ENCODE data around the gene C2orf92. TPM values are rescaled to one million over a fixed set of nuclear protein-coding genes. Genes with fewer than 3 reads are reported as not detected.

C2orf92 gene
- 0.75 and 0.93 TPM in 2 replicates for total RNA-seq

DNA sequence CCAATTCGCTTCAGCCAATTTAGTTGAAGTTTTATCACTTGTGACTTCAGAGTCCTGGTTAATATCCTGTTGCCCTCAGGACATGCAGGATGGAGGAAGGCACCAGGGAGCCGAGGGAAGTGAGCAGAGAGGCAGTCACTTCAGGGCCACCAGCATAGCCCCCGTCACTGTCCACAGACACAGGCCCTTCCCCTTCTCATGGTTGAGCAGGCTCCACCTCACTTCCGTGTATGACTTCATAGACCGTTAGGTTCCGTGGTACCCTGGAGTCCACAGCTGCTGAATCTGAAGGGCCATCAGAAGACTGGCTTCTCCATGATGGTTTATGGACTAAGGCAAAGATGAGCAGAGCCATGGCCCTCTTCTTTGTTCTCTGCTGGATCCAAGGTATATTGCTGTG lies at the start of gene C2orf92:
Gene C2orf92 (plus strand): TSS at position 266 of the 400 bp plus-strand sequence. CDS start 76 bp downstream, at position 342.

DNA sequence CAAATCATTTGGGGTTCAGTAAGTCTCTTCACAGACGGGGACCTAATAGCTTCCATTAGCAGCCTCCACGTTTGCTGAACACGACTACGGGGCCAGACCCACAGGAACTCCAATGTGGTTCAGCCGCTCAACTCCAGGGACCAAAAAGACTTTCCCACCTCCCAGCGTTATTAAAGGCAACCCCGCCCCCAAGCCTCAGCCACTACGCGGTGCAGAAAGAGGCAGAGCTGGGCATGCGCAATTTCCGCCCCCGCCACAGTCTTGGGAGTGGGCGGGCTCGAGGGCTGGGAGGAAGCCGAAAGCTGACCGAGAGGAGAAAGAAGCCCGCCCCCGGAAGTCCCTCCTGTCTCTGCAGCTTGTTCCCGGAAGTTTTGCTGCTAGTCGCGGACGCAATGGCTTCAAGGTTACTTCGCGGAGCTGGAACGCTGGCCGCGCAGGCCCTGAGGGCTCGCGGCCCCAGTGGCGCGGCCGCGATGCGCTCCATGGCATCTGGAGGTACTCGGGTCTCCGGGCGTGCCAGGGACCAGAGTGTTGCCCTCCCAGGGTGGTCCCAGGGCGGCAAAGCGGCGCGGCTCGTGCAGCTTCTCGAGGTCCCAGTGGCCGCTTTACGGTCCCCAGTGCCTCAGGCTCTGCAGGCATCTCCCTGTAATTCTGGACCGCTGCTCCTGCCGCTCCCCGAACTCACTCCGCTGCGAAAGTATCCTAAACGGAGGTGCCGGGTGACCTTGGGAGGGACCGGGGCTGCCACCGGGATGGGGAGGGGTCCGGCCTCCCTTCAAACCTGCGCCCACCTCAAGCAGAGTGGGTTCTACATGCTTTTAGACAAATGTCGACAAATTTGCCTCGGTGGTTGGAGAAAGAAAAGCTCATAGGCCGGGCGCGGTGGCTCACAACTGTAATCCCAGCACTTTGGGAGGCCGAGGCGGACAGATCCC lies 23.6 kb upstream of the C2orf92 start, which contains the start of gene COX5B:
Gene COX5B (plus strand): TSS at position 368 of the 935 bp plus-strand sequence. CDS start 25 bp downstream, at position 393.

GRCh38 chr2:97663962-97664635 lies 5.4 kb upstream of the C2orf92 start, which contains the start of gene ACTR1B:
Gene ACTR1B (minus strand): TSS chr2:97664044. CDS start chr2:97663890, 154 bp downstream.

DNA sequence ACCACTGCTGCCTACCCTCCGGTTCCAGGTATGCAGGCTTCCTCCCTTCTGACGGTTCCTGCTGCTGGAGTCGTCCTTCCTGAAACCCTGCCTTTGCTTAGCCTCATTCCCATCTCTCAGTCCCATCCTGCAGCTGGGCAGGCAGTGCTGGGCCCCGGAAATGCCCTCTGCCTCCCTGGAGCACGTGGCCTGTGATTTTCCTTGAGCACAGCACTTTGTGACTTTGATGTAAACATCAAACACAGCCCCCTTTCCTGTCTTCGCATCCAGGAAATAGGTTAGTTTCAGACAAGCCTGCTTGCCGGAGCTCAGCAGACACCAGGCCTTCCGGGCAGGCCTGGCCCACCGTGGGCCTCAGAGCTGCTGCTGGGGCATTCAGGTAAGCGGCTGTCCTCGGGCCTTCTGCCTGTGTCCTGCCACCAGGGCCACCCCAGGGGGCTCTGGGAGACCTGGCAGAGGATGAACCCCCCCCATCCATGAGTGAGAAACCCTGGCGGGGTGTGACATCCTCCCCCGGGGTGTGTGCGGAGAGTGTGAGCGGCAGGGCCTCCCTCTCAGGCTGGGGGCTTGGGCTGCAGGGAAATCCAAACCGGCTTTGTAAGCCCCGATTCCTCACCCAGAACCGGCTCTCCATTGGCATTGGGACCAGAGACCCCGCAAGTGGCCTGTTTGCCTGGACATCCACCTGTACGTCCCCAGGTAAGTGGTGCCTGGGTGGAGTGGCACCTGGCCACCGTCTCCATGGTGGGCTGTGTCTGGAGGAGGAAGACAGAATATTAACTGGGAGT lies 44.0 kb downstream of the C2orf92 start, which contains the start of gene ZAP70:
Gene ZAP70 (plus strand): TSS at position 281 of the 788 bp plus-strand sequence. CDS start 10,461 bp downstream, outside the sequence.

Other genes with a start within 250 kb of the C2orf92 start
- 11.6 and 11.8 TPM in 2 replicates for gene ANKRD36B, start 79.8 kb upstream of the C2orf92 start, total RNA-seq
- gene COX5B, start 23.7 kb upstream of the C2orf92 start, total RNA-seq, result 299 and 311 TPM in 2 replicates
- 28.9 and 32.5 TPM in 2 replicates for gene ACTR1B, start 5.7 kb upstream of the C2orf92 start, total RNA-seq
- gene ZAP70, start 43.9 kb downstream of the C2orf92 start, total RNA-seq, result not detected in 2 replicates

Data from cardiac ventricle fibroblast (primary cell).